BJ (cell line): Measurements from ENCODE around the gene SMPD2. TPM values are rescaled to one million over a fixed set of nuclear protein-coding genes. Genes with fewer than 3 reads are reported as not detected.

ENCODE experiments used
- CTCF ChIA-PET: fragments of 350-600 bp; formaldehyde crosslinking; extraction: SDS; loops from one replicate; lab custom pipeline; 2021; ENCODE audit warnings: antibody characterized with exemption, inconsistent platforms; lab: Yijun Ruan, JAX
- POLR2A ChIA-PET: fragments of 300-600 bp; sonication (Branson Sonifier 250); formaldehyde crosslinking; extraction: SDS; loops from one replicate; lab custom pipeline; 2021; ENCODE audit warnings: antibody characterized with exemption; lab: Charles Lee
- DNase-seq: peaks from one replicate; pipeline ENCODE4 v3.0.0-alpha.2; 2011; ENCODE audit warnings: low read depth
- H3K27me3 ChIP-seq: 2 replicates; pipeline ENCODE4 v1.6.0; 2011; ENCODE audit warnings: low read length; ENCODE audit not compliant: control insufficient read depth, insufficient read depth
- H3K36me3 ChIP-seq: 2 replicates; pipeline ENCODE4 v1.5.1; 2011; ENCODE audit warnings: low read length; ENCODE audit not compliant: control insufficient read depth, insufficient read depth
- H3K4me3 ChIP-seq: 2 replicates; pipeline ENCODE4 v1.5.1; 2011; ENCODE audit warnings: low read depth, mild to moderate bottlenecking, control low read depth, low read length
- CTCF ChIP-seq: IDR thresholded peaks from 2 replicates; pipeline ENCODE4 v1.5.1; 2011; ENCODE audit warnings: low read depth, mild to moderate bottlenecking, control low read depth, inconsistent platforms, low read length, moderate library complexity; ENCODE audit not compliant: insufficient read depth
- polyA plus RNA-seq: library from polyadenylated mRNA; depleted of rRNA; stranded (reverse); fragments of >200 nt; gene quantifications from 2 replicates; pipeline ENCODE4 v1.2.3, GENCODE V29; 2011

SMPD2 gene
- polyA plus RNA-seq, 1 experiment, result 9.8 TPM

GRCh38 chr6:109467696-109468095, 27.2 kb downstream of the SMPD2 start:
- ChIA-PET CTCF (no interaction called here), POLR2A (no interaction called here)
- Histone ChIP-seq H3K4me3 (no peak overlapping the region), H3K27me3 (no peaks in the 10 kb centered on the region), H3K36me3 (peaks cover 20% of the 10 kb centered on the region)
- no peak for TF ChIP-seq CTCF
- DNase-seq, result no peak

- Histone ChIP-seq H3K36me3 (peaks cover 24% of the 10 kb centered on the region), H3K4me3 (no peak overlapping the region), H3K27me3 (no peaks in the 10 kb centered on the region)
- TF ChIP-seq CTCF, result no peak
- POLR2A ChIA-PET, result no interaction called here
- CTCF ChIA-PET, result interaction anchor here (1.5 kb wide), 1 partner anchor 30 kb away, joined by 3 read pairs; the partner anchor contains the start of gene PPIL6
- no peak for DNase-seq
Measured at GRCh38 chr6:109469591-109470189, 29.2 kb downstream of the SMPD2 start.

GRCh38 chr6:109471105-109471810, 30.7 kb downstream of the SMPD2 start:
- no peak for TF ChIP-seq CTCF
- DNase-seq, result no peak
- peaks cover 20% of the 10 kb centered on the region for H3K36me3 ChIP-seq
- POLR2A ChIA-PET, result no interaction called here
- CTCF ChIA-PET, result interaction anchor here (1.1 to 1.5 kb wide), 2 partner anchors 10 to 31 kb away, joined by 3 read pairs; partner anchors contain the start of gene PPIL6
- no peaks in the 10 kb centered on the region for H3K27me3 ChIP-seq
- no peak overlapping the region for H3K4me3 ChIP-seq

- CTCF ChIA-PET, result interaction anchor here (1.1 kb wide), 2 partner anchors 11 to 16 kb away, joined by 3 read pairs; no protein-coding TSS in a partner anchor
- no peak for TF ChIP-seq CTCF
- POLR2A ChIA-PET, result no interaction called here
- H3K27me3 ChIP-seq, result no peaks in the 10 kb centered on the region
- no peak for DNase-seq
- no peak overlapping the region for H3K4me3 ChIP-seq
- H3K36me3 ChIP-seq, result peaks cover 19% of the 10 kb centered on the region
Measured at GRCh38 chr6:109472132-109472995, 31.8 kb downstream of the SMPD2 start.

- TF ChIP-seq CTCF, result no peak
- Histone ChIP-seq H3K4me3 (no peak overlapping the region), H3K36me3 (peaks cover 19% of the 10 kb centered on the region), H3K27me3 (no peaks in the 10 kb centered on the region)
- ChIA-PET POLR2A (no interaction called here), CTCF (interaction anchor here (1.1 kb wide), 1 partner anchor 17 kb away, joined by 3 read pairs; no protein-coding TSS in a partner anchor)
- DNase-seq, result no peak
Measured at GRCh38 chr6:109473120-109473519, 32.6 kb downstream of the SMPD2 start.
